BLaER1 treated with 17β-estradiol and CSF1 and Interleukin-3, amounts not matched to agents 10 nM and 100 nM (cell line): ENCODE results near the gene LAS1L.
"Not testable (repeated sequence)": the region's sequence is repeated elsewhere in the genome, so short reads cannot be mapped to it uniquely, and the experiment has no call there.

Source experiments
- H3K27ac ChIP-seq, 11 experiments: shearing (Covaris generic); formaldehyde crosslinking; 2 replicates each; pipeline ENCODE4 v1.8.1; 2022
- H3K27me3 ChIP-seq, 11 experiments: shearing (Covaris generic); formaldehyde crosslinking; 2 replicates each; pipeline ENCODE4 v1.8.1; 2022
- H3K36me3 ChIP-seq, 11 experiments: shearing (Covaris generic); formaldehyde crosslinking; 2 replicates each; pipeline ENCODE4 v1.8.1; 2022
- H3K4me1 ChIP-seq, 10 experiments: shearing (Covaris generic); formaldehyde crosslinking; 2 replicates each; pipeline ENCODE4 v1.8.1; 2022
- H3K4me2 ChIP-seq, 11 experiments: shearing (Covaris generic); formaldehyde crosslinking; 2 replicates each; pipeline ENCODE4 v1.8.1; 2022
- H3K4me3 ChIP-seq, 10 experiments: shearing (Covaris generic); formaldehyde crosslinking; 2 replicates each; pipeline ENCODE4 v1.8.1; 2022
- H3K9ac ChIP-seq, 11 experiments: shearing (Covaris generic); formaldehyde crosslinking; 2 replicates each; pipeline ENCODE4 v1.8.1; 2022
- H3K9me3 ChIP-seq, 11 experiments: shearing (Covaris generic); formaldehyde crosslinking; replicated peaks in 1 of 11; 2 replicates each; pipeline ENCODE4 v1.8.1; 2022
- H4K20me1 ChIP-seq, 11 experiments: shearing (Covaris generic); formaldehyde crosslinking; 2 replicates each; pipeline ENCODE4 v1.8.1; 2022
- Cebpa-rat ChIP-seq, 11 experiments: shearing (Covaris generic); IDR thresholded peaks; 2 replicates each; pipeline ENCODE4 v1.8.1; 2022

The LAS1L gene

DNA sequence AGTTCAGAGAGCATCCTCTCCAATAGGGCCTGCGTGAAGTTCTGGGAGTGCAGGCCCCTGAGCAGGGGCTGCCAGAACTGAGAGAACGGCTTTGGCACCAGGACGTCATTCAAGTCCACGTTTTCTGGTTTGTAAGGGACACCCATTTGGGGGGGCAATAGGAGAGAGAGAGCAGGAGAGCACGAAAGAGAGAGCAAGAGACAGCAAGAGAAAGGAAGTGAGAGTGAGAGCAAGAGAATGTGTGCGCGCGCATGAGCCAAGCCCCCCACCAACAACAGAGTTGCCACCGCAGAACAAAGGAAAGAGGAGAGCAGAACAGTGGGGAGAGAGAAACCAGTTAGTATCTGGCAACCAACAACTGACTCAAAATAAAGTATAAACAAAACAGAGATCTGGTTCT, 10.4 kb downstream of the LAS1L start:
- TF ChIP-seq Cebpa-rat (IDR thresholded peaks at IDR 0.05), result no peak
- Histone ChIP-seq H3K27ac (peak overlapping the region in 1 of 11 experiments; percentile 10; a peak in 1 of 22 replicates), H3K27me3 (peaks cover 24 to 84% (median 43%) of the 10 kb centered on the region in 11 experiments), H3K4me1 (peaks cover 8 to 37% (median 19%) of the 10 kb centered on the region in 10 experiments), H4K20me1 (peaks cover 0 to 23% (median 9%) of the 10 kb centered on the region in 11 experiments; a peak in 13 of 22 replicates), H3K9ac (no peak overlapping the region), H3K4me2 (no peak overlapping the region), H3K4me3 (no peak overlapping the region), H3K9me3 (no peaks in the 10 kb centered on the region), H3K36me3 (peaks cover 42 to 94% (median 82%) of the 10 kb centered on the region in 11 experiments)

DNA sequence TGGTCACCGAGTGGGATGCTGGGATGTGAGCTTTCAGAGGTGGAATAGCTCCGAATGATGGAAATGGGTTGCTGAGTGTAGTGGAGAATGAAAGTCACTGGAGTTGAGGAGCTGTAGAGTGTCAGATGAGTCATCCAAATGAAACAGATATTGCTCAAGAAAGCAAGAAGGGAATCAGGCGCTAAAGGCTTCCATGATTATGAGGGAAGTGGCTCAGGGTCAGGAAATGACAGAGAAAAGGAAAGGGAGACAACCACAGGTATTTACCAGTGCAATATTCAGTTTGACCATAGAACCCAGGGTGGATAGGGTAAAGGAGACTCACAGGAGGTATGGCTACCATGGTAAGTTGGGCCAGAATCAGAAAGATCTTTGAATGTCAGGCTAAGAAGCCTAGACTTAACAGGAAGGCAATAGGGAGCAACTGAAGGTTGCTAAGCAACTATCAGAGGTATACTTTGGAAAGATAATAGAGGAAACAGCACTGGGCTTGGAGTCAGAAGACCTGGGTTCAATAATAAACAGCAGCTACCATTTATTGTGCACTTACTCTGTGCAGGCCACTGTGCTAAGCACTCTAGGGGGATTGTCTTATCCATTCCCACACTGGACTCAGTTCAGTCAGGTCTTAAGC, 11.7 kb downstream of the LAS1L start:
- Histone ChIP-seq H3K36me3 (peaks cover 41 to 93% (median 80%) of the 10 kb centered on the region in 11 experiments), H4K20me1 (peaks cover 0 to 13% (median 3%) of the 10 kb centered on the region in 11 experiments; a peak in 12 of 22 replicates)

DNA sequence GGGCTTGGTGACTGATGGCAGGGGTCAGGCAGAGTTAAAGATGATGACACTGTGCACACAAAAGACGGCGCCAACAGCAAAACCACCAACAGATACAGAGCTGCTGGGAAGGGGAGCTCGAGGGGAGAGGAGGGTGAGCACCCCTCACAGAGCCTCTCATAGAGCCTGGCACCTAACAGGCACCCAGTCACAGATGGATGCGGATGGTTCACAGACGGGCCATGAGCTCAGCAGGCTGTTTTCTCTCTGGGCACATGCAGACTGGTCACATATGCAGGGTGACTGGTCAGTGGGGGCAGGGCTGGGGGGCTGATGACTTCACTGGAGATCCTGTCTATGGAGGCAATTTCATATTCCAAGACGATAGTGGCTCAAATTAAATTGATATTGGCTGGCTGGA, 15.1 kb downstream of the LAS1L start:
- Histone ChIP-seq H3K4me1 (peaks cover 0 to 39% (median 16%) of the 10 kb centered on the region in 10 experiments; a peak in 13 of 20 replicates), H3K27me3 (peaks cover 4 to 44% (median 14%) of the 10 kb centered on the region in 11 experiments; a peak in 11 of 22 replicates), H3K36me3 (peaks cover 26 to 93% (median 72%) of the 10 kb centered on the region in 11 experiments), H4K20me1 (peaks cover 0 to 11% (median 3%) of the 10 kb centered on the region in 11 experiments; a peak in 9 of 22 replicates)
- H3K4me2 ChIP-seq, H3K4me3 ChIP-seq, H3K27ac ChIP-seq, H3K9me3 ChIP-seq, H3K9ac ChIP-seq: not testable (repeated sequence)

More for the DNA sequence above, 11.7 kb downstream of the LAS1L start:
- no peak; a peak in 1 of 22 replicates for TF ChIP-seq Cebpa-rat (IDR thresholded peaks at IDR 0.05)
- no peak overlapping the region; a peak in 2 of 22 replicates for H3K9ac ChIP-seq
- H3K27ac ChIP-seq, result peak overlapping the region in 6 of 11 experiments; percentile 4 to 56 (median 24); a peak in 3 of 22 replicates
- no peak overlapping the region for H3K4me3 ChIP-seq
- H3K4me2 ChIP-seq, result peak overlapping the region in 7 of 11 experiments; percentile 5 to 65 (median 29); a peak in 11 of 22 replicates
- H3K9me3 ChIP-seq, result no peaks in the 10 kb centered on the region
- peaks cover 17 to 75% (median 37%) of the 10 kb centered on the region in 11 experiments; a peak in 21 of 22 replicates for H3K27me3 ChIP-seq
- H3K4me1 ChIP-seq, result peaks cover 0 to 27% (median 14%) of the 10 kb centered on the region in 10 experiments; a peak in 15 of 20 replicates

- not testable (repeated sequence) for H3K4me2 ChIP-seq, H3K9me3 ChIP-seq, H3K4me3 ChIP-seq, H3K27ac ChIP-seq, H3K9ac ChIP-seq
- Histone ChIP-seq H3K27me3 (peaks cover 4 to 41% (median 14%) of the 10 kb centered on the region in 11 experiments; a peak in 13 of 22 replicates), H3K4me1 (peaks cover 0 to 37% (median 15%) of the 10 kb centered on the region in 10 experiments; a peak in 13 of 20 replicates), H4K20me1 (peaks cover 0 to 16% (median 3%) of the 10 kb centered on the region in 11 experiments; a peak in 10 of 22 replicates), H3K36me3 (peaks cover 29 to 94% (median 71%) of the 10 kb centered on the region in 11 experiments)
These were observed 15.6 kb downstream of the LAS1L start for GRCh38 chrX:65518980-65519379.

GRCh38 chrX:65517923-65518322, 16.7 kb downstream of the LAS1L start:
- Histone ChIP-seq H3K27ac (no peak overlapping the region), H3K9me3 (no peaks in the 10 kb centered on the region), H3K4me2 (peak overlapping the region in 1 of 11 experiments; percentile 29; a peak in 1 of 22 replicates), H3K9ac (no peak overlapping the region), H3K27me3 (peaks cover 4 to 33% (median 14%) of the 10 kb centered on the region in 11 experiments; a peak in 12 of 22 replicates), H3K4me1 (peaks cover 0 to 26% (median 8%) of the 10 kb centered on the region in 10 experiments; a peak in 13 of 20 replicates), H3K4me3 (no peak overlapping the region), H3K36me3 (peaks cover 21 to 94% (median 71%) of the 10 kb centered on the region in 11 experiments), H4K20me1 (peaks cover 0 to 27% (median 7%) of the 10 kb centered on the region in 11 experiments; a peak in 10 of 22 replicates)
- no peak for TF ChIP-seq Cebpa-rat (IDR thresholded peaks at IDR 0.05)

- Histone ChIP-seq H3K9me3 (no peaks in the 10 kb centered on the region), H3K4me1 (peaks cover 0 to 15% (median 0%) of the 10 kb centered on the region in 10 experiments; a peak in 5 of 20 replicates), H3K4me3 (no peak overlapping the region), H3K27me3 (peaks cover 4 to 35% (median 14%) of the 10 kb centered on the region in 11 experiments; a peak in 14 of 22 replicates), H4K20me1 (peaks cover 0 to 30% (median 7%) of the 10 kb centered on the region in 11 experiments; a peak in 10 of 22 replicates), H3K27ac (no peak overlapping the region), H3K9ac (no peak overlapping the region), H3K4me2 (0 out of 22 replicates have a peak overlapping the region, but pooled peaks of 1 of the 11 experiments have one; percentile 32), H3K36me3 (peaks cover 22 to 94% (median 69%) of the 10 kb centered on the region in 11 experiments)
- TF ChIP-seq Cebpa-rat (IDR thresholded peaks at IDR 0.05), result no peak
These were observed 17.8 kb downstream of the LAS1L start for GRCh38 chrX:65516756-65517155.

- no peak for TF ChIP-seq Cebpa-rat (IDR thresholded peaks at IDR 0.05)
- Histone ChIP-seq H3K9me3 (no peaks in the 10 kb centered on the region), H3K4me2 (no peak overlapping the region), H3K4me3 (no peak overlapping the region), H3K36me3 (peaks cover 17 to 95% (median 63%) of the 10 kb centered on the region in 11 experiments; a peak in 21 of 22 replicates), H3K9ac (no peak overlapping the region), H3K27me3 (peaks cover 0 to 32% (median 14%) of the 10 kb centered on the region in 11 experiments; a peak in 12 of 22 replicates), H4K20me1 (peaks cover 0 to 36% (median 7%) of the 10 kb centered on the region in 11 experiments; a peak in 10 of 22 replicates), H3K4me1 (peaks cover 0 to 15% (median 0%) of the 10 kb centered on the region in 10 experiments; a peak in 5 of 20 replicates), H3K27ac (no peak overlapping the region)
These were observed 21.0 kb downstream of the LAS1L start for GRCh38 chrX:65513610-65514009.

GRCh38 chrX:65509400-65509799, 25.2 kb downstream of the LAS1L start:
- H3K27ac ChIP-seq, result no peak overlapping the region
- TF ChIP-seq Cebpa-rat (IDR thresholded peaks at IDR 0.05), result peak in 1 of 11 experiments; percentile 25; a peak in 1 of 22 replicates
- no peaks in the 10 kb centered on the region for H3K9me3 ChIP-seq
- peaks cover 12 to 84% (median 54%) of the 10 kb centered on the region in 11 experiments; a peak in 21 of 22 replicates for H3K36me3 ChIP-seq
- peaks cover 0 to 41% (median 28%) of the 10 kb centered on the region in 11 experiments; a peak in 15 of 22 replicates for H3K27me3 ChIP-seq
- no peak overlapping the region for H3K4me2 ChIP-seq
- H3K4me3 ChIP-seq, result no peak overlapping the region
- peaks cover 0 to 24% (median 0%) of the 10 kb centered on the region in 11 experiments; a peak in 7 of 22 replicates for H4K20me1 ChIP-seq
- H3K4me1 ChIP-seq, result no peaks in the 10 kb centered on the region
- no peak overlapping the region for H3K9ac ChIP-seq

DNA sequence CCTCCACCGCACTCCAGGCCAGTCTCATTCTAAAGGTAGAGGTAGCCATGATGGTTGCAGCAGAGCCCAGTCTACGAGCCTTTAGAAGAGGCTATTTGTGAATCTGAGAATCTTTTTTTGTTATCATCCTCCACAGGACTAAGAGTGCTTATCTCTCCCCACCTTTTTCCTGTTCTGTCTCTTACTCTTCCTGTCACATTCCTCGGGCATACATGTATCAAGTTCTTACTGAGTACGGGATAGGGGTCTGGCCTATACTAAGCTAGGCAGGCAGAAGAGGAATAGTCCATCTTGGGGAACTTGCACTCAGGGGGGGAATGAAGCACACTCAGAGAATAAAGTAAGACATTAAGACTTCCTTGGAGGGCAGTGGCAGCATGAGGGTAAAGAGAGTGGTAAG, 25.7 kb downstream of the LAS1L start:
- peaks cover 0 to 41% (median 27%) of the 10 kb centered on the region in 11 experiments; a peak in 15 of 22 replicates for H3K27me3 ChIP-seq
- no peak overlapping the region for H3K9ac ChIP-seq
- H3K4me1 ChIP-seq, result no peaks in the 10 kb centered on the region
- H3K4me3 ChIP-seq, result no peak overlapping the region
- no peak overlapping the region for H3K27ac ChIP-seq
- peaks cover 12 to 79% (median 48%) of the 10 kb centered on the region in 11 experiments; a peak in 21 of 22 replicates for H3K36me3 ChIP-seq
- H4K20me1 ChIP-seq, result peaks cover 0 to 21% (median 0%) of the 10 kb centered on the region in 11 experiments; a peak in 6 of 22 replicates
- no peak overlapping the region for H3K4me2 ChIP-seq
- no peaks in the 10 kb centered on the region for H3K9me3 ChIP-seq
- TF ChIP-seq Cebpa-rat (IDR thresholded peaks at IDR 0.05), result no peak
